Fibroblast of lung (primary cell): ENCODE measurements around the gene QRICH2.
"Not testable (repeated sequence)": the region's sequence is repeated elsewhere in the genome, so short reads cannot be mapped to it uniquely, and the experiment has no call there.

ENCODE experiments used
- CTCF ChIP-seq, 2 donors: IDR thresholded peaks in 1 of 2; conservative IDR thresholded peaks in 1 of 2; 1 replicate in 1 of 2; 2 replicates in 1 of 2; pipeline ENCODE4 v1.5.1; 2011 to 2012; ENCODE audit warnings: low read length in 2 of 2, control low read depth in 1 of 2, inconsistent platforms in 1 of 2, low read depth in 1 of 2, mild to moderate bottlenecking in 1 of 2
- EZH2 ChIP-seq: IDR thresholded peaks from 2 replicates; pipeline ENCODE4 v1.5.1; 2012; ENCODE audit warnings: low read length, control low read depth, mild to moderate bottlenecking; ENCODE audit errors: missing control alignments

GRCh38 chr17:76267581-76268001 is 40.5 kb downstream of the QRICH2 start:
- TF ChIP-seq CTCF (conservative IDR thresholded peaks at IDR 0.05 in 1 of 2, IDR thresholded peaks at IDR 0.05 in 1 of 2; ENCODE audit: low read depth in 1 of 2, low read length in 2 of 2); EZH2: not testable (repeated sequence)
